Mucosa of rectum (tissue), 2 donors: ENCODE data around the gene LRMDA.

Source experiments
- H3K27ac ChIP-seq, 2 donors: one replicate each; pipeline ENCODE4 v1.7.0; 2013; ENCODE audit warnings: inconsistent platforms in 2 of 2, low read depth in 2 of 2, low read length in 2 of 2
- H3K27me3 ChIP-seq, 2 donors: one replicate each; pipeline ENCODE4 v1.7.0; 2013; ENCODE audit warnings: low read length in 2 of 2; ENCODE audit not compliant: control insufficient read depth in 2 of 2, insufficient read depth in 2 of 2
- H3K36me3 ChIP-seq, 2 donors: one replicate each; pipeline ENCODE4 v1.7.0; 2013; ENCODE audit warnings: low read length in 2 of 2; ENCODE audit not compliant: control insufficient read depth in 2 of 2, insufficient read depth in 2 of 2
- H3K4me1 ChIP-seq, 2 donors: one replicate each; pipeline ENCODE4 v1.7.0; 2013; ENCODE audit warnings: low read length in 2 of 2, mild to moderate bottlenecking in 1 of 2; ENCODE audit not compliant: control insufficient read depth in 2 of 2, insufficient read depth in 2 of 2
- H3K4me3 ChIP-seq, 2 donors: one replicate each; pipeline ENCODE4 v1.7.0; 2013; ENCODE audit warnings: low read length in 2 of 2
- H3K9ac ChIP-seq, 2 donors: one replicate each; pipeline ENCODE4 v1.7.0; 2013; ENCODE audit warnings: low read length in 2 of 2, low read depth in 1 of 2, mild to moderate bottlenecking in 1 of 2
- H3K9me3 ChIP-seq, 2 donors: one replicate each; pipeline ENCODE4 v1.7.0; 2013; ENCODE audit warnings: low read length in 2 of 2; ENCODE audit not compliant: control insufficient read depth in 2 of 2
- donor health status: healthy.
- donor health status: Normal muscosa, but diverticular disease.

Gene LRMDA

DNA sequence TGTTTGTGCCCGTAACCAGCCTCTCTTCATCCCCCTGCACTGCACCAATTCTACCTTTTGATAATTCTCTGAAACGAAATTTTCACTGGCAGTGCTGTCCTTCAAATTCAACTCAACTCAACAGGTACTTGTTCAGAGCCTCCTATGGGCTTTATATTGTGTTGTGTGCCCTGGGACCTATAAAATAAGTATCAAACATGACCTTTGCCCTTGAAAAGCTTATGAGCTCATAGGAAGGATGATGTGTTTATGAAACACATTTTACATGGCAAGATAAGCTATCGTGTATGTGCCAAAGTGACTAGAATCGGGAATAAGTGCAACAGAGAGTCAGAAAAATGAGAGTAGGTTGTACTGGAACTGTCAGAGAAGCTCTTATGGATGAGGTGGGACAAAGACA is 923.5 kb downstream of the LRMDA start:
- H3K4me3 ChIP-seq: no peak overlapping the region
- no peak overlapping the region for H3K27ac ChIP-seq
- no peaks in the 10 kb centered on the region for H3K9me3 ChIP-seq
- no peaks in the 10 kb centered on the region for H3K4me1 ChIP-seq
- H3K27me3 ChIP-seq: no peaks in the 10 kb centered on the region
- H3K36me3 ChIP-seq: no peaks in the 10 kb centered on the region
- H3K9ac ChIP-seq: no peak overlapping the region

DNA sequence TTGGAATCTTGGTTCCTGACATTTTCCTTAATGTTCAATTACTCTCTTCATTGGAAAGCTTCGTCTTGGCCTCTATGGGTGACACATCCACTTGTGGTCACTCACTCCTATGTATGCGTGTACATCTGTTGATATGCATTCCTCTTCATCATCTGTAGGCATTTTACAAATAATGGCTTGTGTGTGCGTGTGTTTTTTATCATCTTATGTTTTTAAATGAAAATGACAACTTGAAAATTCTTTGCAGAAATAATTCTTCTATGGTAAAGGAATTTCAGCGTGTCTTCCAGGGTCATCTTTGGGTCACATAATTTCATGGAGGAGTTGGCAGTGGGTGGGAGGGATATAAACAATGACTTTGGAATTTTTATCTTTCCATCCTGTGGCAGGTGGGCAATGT is 925.1 kb downstream of the LRMDA start:
- H3K36me3 ChIP-seq: no peaks in the 10 kb centered on the region
- H3K27me3 ChIP-seq: no peaks in the 10 kb centered on the region
- no peak overlapping the region for H3K4me3 ChIP-seq
- H3K9me3 ChIP-seq: no peaks in the 10 kb centered on the region
- no peak overlapping the region for H3K27ac ChIP-seq
- no peak overlapping the region for H3K9ac ChIP-seq
- H3K4me1 ChIP-seq: no peaks in the 10 kb centered on the region

DNA sequence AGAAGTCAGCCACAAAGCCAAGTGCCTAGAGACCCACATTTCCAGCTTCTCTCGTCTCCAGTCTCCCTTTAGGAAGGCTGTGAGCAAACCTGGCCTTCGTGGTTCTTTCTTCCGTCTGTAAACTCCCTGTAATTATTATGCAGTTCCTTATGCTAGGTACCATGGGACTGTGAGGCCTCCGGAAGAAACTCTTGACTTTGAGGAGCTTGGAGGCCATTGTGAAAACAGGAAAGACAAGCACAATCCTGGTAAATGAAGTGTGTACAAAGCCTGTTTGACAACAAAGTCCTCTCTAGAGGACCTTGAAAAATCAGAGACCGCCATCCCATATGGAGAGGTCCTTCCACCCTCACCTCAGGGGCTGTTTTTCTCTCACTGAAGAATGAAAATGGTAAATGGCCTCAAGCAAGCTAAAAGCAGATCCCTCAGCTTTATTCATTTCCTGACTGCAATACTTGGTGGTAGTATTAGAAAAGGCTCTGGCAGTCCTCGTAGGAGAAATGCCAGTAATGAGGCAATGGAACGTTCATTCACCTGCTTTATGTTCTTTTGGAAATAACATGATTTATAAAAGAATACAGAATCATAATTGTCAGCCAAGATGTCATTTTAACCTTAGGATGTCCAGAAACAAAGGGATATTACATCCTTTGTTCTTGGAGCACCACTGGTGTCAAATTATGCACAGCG is 926.4 kb downstream of the LRMDA start:
- no peak overlapping the region for H3K27ac ChIP-seq
- no peak overlapping the region for H3K9ac ChIP-seq
- H3K4me1 ChIP-seq: no peaks in the 10 kb centered on the region
- H3K36me3 ChIP-seq: no peaks in the 10 kb centered on the region
- H3K4me3 ChIP-seq: no peak overlapping the region
- H3K27me3 ChIP-seq: no peaks in the 10 kb centered on the region
- H3K9me3 ChIP-seq: no peaks in the 10 kb centered on the region

DNA sequence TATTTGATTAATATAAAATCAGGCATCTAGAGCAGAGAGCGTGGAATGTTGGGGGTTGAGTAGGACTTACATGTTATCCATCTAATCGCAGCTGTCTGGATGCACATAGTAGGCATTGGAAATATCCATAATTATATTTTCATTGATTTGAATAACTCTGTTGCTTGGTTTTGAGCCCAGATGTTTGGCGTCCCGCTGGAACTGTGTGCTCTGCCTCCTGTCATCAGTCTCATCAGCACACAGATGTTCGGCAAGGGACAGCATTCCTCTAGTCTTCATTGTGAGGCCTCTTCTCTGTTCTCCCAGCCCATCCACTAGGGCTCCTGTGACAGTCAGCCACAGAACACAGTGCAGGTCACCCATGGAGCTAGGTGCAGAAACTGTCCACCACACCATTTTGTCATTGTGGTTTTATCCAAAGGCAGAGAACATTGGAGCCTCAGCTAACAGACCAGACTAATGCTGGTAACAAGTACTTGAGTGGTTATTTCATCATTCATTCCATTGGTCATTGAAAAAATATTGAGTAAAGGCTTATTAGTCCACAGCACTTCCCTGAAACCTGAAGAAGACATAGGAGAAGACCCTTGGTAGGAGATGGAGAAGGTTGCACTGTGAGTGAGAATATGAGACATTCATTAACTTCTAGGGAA is 927.4 kb downstream of the LRMDA start:
- H3K27me3 ChIP-seq: no peaks in the 10 kb centered on the region
- H3K9me3 ChIP-seq: no peaks in the 10 kb centered on the region
- H3K27ac ChIP-seq: no peak overlapping the region
- H3K9ac ChIP-seq: no peak overlapping the region
- no peaks in the 10 kb centered on the region for H3K4me1 ChIP-seq
- no peaks in the 10 kb centered on the region for H3K36me3 ChIP-seq
- H3K4me3 ChIP-seq: no peak overlapping the region

DNA sequence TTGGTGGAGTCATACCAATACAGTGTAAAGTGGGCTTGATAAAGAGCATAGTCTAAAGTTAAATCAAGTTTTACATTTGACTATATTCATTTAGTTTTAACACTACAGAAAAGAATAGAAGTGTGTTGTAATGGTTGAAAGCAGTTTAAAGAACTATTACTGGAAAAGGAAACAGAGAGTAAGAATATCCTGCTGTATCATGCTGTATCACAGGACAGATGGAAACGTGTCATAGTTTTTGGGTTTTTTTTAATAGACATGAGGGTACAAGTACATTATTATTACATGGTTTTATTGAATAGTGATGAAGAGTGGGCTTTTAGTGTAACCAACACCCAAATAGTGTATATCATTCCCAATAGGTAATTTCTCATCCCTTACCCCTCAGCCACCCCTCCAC is 944.3 kb downstream of the LRMDA start:
- no peaks in the 10 kb centered on the region for H3K27me3 ChIP-seq
- no peaks in the 10 kb centered on the region for H3K9me3 ChIP-seq
- no peak overlapping the region for H3K27ac ChIP-seq
- no peaks in the 10 kb centered on the region for H3K36me3 ChIP-seq
- H3K4me3 ChIP-seq: no peak overlapping the region
- H3K9ac ChIP-seq: no peak overlapping the region
- no peaks in the 10 kb centered on the region for H3K4me1 ChIP-seq

- Histone ChIP-seq H3K27ac (no peak overlapping the region), H3K9ac (no peak overlapping the region), H3K4me1 (no peaks in the 10 kb centered on the region), H3K36me3 (no peaks in the 10 kb centered on the region), H3K27me3 (no peaks in the 10 kb centered on the region), H3K4me3 (no peak overlapping the region), H3K9me3 (no peaks in the 10 kb centered on the region)
These were observed 951.0 kb downstream of the LRMDA start for GRCh38 chr10:76382381-76382851.

DNA sequence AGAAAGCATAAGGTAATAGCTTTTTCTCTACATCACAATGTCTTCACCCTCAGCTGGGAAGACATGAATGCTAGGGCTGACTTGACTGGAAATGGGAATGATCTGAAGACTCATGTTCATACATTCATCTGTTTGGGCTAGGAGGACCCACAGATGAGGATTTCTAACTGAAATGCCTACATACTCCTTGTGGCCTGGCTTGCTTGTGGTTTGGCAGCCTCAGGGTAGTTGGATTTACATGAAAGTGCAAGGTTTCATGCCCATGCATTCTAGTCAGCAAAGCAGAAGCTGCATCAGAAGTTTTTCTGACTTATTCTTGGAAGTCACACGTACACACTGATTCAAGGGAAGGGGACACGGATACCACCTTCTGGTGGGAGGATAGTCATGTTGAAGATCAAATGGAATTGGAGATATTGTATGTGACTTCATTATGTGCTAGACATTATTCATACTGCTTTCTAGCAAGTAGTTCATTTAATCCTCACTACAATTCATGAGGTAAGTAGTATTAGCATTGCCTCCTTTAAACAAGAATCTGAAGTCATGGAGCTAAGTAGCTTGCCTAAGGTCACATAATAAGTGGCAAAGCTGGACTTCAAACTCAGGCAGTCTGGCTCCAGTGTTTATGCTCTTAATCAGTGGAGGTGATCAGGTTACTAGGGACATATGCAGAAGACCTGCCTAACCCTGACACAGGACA is 957.0 kb downstream of the LRMDA start:
- H3K27ac ChIP-seq: no peak overlapping the region
- H3K36me3 ChIP-seq: no peaks in the 10 kb centered on the region
- H3K27me3 ChIP-seq: no peaks in the 10 kb centered on the region
- H3K4me1 ChIP-seq: no peaks in the 10 kb centered on the region
- H3K4me3 ChIP-seq: no peak overlapping the region
- no peak overlapping the region for H3K9ac ChIP-seq
- no peaks in the 10 kb centered on the region for H3K9me3 ChIP-seq

DNA sequence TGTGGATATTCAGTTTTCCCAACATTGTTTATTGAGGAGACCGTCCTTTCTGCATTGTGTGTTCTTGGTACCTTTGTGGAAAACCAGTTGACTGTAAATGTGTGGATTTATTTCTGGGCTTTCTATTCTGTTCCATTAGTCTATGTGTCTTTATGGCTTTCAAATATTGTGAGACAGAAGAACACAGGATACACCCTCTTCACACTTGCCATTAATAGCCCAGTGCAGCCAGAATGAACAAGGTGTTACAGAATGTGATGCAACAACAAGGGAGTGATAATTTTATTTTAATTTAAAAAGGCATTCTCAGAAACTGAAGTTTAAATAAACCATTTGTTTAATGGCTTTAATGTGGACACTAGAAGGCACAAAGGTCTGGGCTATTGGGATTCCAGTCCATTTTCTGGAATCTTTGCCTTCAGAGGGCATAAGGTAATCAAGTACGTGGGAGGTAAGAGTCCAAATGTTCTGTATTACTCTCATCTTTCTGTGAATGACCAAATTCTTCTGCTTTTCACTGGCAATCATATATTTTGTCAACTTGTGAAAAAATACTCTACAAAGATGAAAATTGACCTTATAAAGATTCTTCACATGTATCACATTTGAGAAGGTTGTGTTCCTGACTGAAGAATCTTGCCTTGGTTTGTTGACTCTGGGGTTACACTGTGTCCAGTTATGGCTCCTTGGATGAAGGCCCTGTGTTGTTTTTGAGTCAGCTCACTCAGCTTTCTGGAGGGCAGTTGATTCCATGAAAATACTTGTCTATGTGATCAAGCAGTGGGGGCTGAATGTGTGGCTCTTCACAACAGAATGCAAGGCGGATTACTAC is 962.7 kb downstream of the LRMDA start:
- Histone ChIP-seq H3K36me3 (no peaks in the 10 kb centered on the region), H3K27me3 (no peaks in the 10 kb centered on the region), H3K9me3 (no peaks in the 10 kb centered on the region), H3K27ac (no peak overlapping the region), H3K4me3 (no peak overlapping the region), H3K4me1 (no peaks in the 10 kb centered on the region), H3K9ac (no peak overlapping the region)

DNA sequence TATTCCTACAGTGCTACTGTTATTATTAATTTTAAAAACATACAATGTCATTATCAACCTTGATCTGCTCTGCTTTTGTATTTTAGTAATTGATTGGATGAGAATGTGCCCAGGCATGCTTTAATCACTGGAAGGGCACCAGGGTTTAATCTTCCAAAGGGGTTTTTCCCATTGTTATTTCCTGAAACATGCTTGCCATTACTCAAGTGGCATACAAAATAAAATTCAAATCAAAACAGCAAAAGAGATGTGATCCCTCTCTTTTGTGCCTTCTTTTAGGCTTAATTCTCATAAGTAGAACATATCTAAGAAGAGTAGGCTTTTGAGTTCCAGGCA is 963.3 kb downstream of the LRMDA start:
- no peak overlapping the region for H3K9ac ChIP-seq

DNA sequence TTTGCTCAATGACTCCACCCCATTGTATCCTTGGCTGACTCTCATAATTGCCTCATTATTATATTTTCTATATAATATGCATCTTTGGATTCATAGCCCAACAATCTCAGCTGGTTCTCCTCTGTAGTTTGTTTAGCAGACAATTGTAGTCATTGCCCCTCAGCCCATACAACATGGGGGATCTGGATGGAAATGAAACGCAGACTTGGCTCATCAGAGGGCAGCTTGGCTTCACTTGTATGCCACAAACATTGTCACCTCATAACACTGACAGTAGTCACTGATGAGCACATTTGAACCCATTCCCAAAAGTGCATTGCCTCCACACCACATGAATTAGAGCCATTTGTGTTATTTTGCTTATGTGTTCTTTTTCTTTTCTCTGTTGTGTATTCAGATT is 963.8 kb downstream of the LRMDA start:
- Histone ChIP-seq H3K27ac (no peak overlapping the region), H3K9me3 (no peaks in the 10 kb centered on the region), H3K4me1 (no peaks in the 10 kb centered on the region), H3K4me3 (no peak overlapping the region), H3K36me3 (no peaks in the 10 kb centered on the region), H3K27me3 (no peaks in the 10 kb centered on the region), H3K9ac (no peak overlapping the region)

More for the DNA sequence above, 963.3 kb downstream of the LRMDA start:
- Histone ChIP-seq H3K4me3 (no peak overlapping the region), H3K27ac (no peak overlapping the region), H3K9me3 (no peaks in the 10 kb centered on the region), H3K4me1 (no peaks in the 10 kb centered on the region), H3K36me3 (no peaks in the 10 kb centered on the region), H3K27me3 (no peaks in the 10 kb centered on the region)
